Prostate gland (tissue), 2 donors: ENCODE data around the gene DHX30.

Experiments
- CTCF ChIP-seq, 4 experiments: fragments of 200-600 bp in 2 of 4; fragments of 450-650 bp in 2 of 4; sonication (generic) in 2 of 4; IDR thresholded peaks; 1 replicate in 3 of 4; 2 replicates in 1 of 4; pipeline ENCODE4 v1.5.1; 2016 to 2019; ENCODE audit warnings: antibody characterized with exemption in 4 of 4, mild to moderate bottlenecking in 2 of 4, moderate library complexity in 2 of 4
- POLR2A ChIP-seq: fragments of 450-650 bp; IDR thresholded peaks from one replicate; pipeline ENCODE4 v1.6.1; 2016; ENCODE audit warnings: antibody characterized with exemption, mild to moderate bottlenecking
- POLR2AphosphoS5 ChIP-seq: sonication (generic); formaldehyde crosslinking; IDR thresholded peaks from one replicate; pipeline ENCODE4 v1.6.1; 2017; ENCODE audit warnings: antibody characterized with exemption

- TF ChIP-seq CTCF (IDR thresholded peaks at IDR 0.05) (no peak), POLR2AphosphoS5 (no peak), POLR2A (no peak)
Observed at GRCh38 chr3:47867451-47868044, 64.6 kb downstream of the DHX30 start.
